ENCODE measurements around the gene MICAL2.

Gene MICAL2

GRCh38 chr11:12124306-12124705, 13.9 kb downstream of the MICAL2 start:
- H3K27me3 Mint-ChIP-seq = peaks cover 11 to 23% of the 10 kb centered on the region in 2 donors
- DNase-seq (no peak), ATAC-seq (replicated peaks) (no peak)
- H3K4me1 Mint-ChIP-seq = peaks cover 3 to 7% of the 10 kb centered on the region in 2 donors
- no peaks in the 10 kb centered on the region for H3K9me3 Mint-ChIP-seq
- no peaks in the 10 kb centered on the region for H3K36me3 Mint-ChIP-seq
- H3K27ac Mint-ChIP-seq = no peak overlapping the region
- no peak overlapping the region for H3K4me3 Mint-ChIP-seq

GRCh38 chr11:12125609-12126149, 15.3 kb downstream of the MICAL2 start:
- Mint-ChIP-seq H3K27ac (no peak overlapping the region), H3K36me3 (no peaks in the 10 kb centered on the region), H3K4me3 (no peak overlapping the region), H3K9me3 (no peaks in the 10 kb centered on the region), H3K4me1 (peaks cover 3 to 7% of the 10 kb centered on the region in 2 donors), H3K27me3 (peaks cover 5 to 17% of the 10 kb centered on the region in 2 donors)
- DNase-seq (no peak), ATAC-seq (replicated peaks) (no peak)

DNA sequence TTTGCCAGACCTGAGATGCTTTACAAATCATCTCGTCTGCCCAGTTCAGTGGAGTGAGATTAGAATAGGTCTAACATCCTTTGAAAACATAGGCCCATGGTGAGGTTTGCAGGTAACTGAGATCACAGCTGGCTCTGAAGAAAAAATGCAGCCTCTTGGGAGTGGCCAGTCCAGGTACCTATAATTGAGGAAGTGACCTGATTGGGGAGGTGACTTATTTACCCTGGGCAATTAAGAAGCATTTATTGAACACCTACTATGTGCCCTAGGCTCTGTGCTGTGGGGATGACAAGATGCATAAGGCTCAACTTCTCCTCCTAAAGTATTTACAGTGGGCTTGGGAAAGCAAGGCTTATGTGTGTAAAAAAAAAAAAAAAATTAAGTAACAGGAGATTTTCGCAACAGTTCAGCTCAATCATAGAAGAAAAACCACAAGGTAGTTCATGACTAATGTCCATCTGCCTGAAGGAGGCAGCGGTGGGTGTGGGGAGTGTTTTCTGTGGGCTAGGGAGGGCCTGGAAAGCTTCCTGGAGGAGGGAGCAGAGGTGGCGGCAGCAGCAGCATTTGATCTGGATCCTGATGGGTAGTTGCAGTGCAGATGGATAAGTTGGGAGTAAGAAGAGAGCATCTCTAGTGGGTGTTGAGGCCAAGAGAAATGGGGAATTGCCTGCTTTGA, 16.1 kb downstream of the MICAL2 start:
- no peak overlapping the region for H3K4me3 Mint-ChIP-seq
- no peak for ATAC-seq (replicated peaks)
- no peak for DNase-seq
- no peaks in the 10 kb centered on the region for H3K9me3 Mint-ChIP-seq
- peaks cover 5 to 13% of the 10 kb centered on the region in 2 donors for H3K27me3 Mint-ChIP-seq
- peaks cover 3 to 7% of the 10 kb centered on the region in 2 donors for H3K4me1 Mint-ChIP-seq
- H3K27ac Mint-ChIP-seq = no peak overlapping the region
- no peaks in the 10 kb centered on the region for H3K36me3 Mint-ChIP-seq

DNA sequence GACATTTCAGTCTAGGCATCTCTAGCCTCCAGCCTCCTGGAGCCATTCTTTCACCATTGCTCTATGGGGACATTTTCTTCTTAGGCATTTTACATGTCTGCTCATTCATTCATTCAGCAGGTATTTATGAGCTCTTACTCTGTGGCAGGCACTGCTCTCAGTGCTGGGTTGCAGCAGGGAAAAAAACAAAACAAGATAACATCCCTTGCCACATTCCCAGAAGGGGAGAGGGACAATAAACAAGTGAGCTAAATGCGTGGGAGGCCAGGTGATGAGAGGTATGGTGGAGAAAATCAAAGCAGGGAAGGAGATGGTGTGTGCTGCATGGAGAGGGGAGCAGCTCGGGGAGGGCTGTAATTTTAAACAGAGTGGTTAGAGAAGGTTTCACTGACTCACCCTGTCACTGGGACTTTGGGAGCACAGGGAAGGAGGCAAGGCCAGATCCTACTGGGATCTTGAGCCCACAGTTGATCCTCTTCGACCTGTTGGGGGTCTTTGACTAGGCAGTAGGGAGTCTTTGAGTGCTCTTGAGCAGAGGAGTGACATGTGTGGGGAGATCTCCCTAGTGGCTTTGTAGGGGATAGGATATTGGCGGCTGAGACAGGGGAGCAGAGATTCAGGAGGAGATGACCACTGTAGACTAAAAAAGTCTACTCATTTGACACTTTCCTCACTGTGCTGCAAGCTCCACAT, 17.0 kb downstream of the MICAL2 start:
- Mint-ChIP-seq H3K4me3 (no peak overlapping the region), H3K9me3 (no peaks in the 10 kb centered on the region), H3K27ac (no peak overlapping the region), H3K4me1 (peaks cover 3 to 7% of the 10 kb centered on the region in 2 donors), H3K27me3 (peaks cover 5 to 13% of the 10 kb centered on the region in 2 donors), H3K36me3 (no peaks in the 10 kb centered on the region)
- DNase-seq = no peak
- ATAC-seq (replicated peaks) = no peak

DNA sequence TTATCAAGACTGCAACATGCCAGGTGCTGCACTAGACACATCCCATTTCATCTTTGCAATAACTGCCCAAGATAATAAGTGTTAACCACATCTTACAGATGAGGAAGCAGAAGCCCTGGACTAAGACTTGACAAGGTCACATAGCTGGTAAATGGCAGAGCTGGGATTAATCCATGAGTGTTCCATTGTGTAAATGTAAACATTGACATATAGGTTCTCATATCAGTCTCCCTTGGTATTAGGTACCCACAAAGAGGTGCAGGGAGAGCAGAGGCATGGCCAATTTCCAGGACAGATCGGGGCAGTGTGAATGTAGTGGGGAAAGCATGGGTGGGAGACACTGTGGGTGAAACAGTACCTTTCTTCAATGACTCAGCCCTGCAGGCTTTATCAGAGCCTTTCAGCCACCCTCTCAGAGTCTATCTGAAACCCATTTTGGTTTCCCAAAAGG, 17.9 kb downstream of the MICAL2 start:
- no peak for ATAC-seq (replicated peaks)
- Mint-ChIP-seq H3K27me3 (peaks cover 5 to 17% of the 10 kb centered on the region in 2 donors), H3K27ac (no peak overlapping the region), H3K4me3 (no peak overlapping the region), H3K36me3 (no peaks in the 10 kb centered on the region), H3K9me3 (no peaks in the 10 kb centered on the region), H3K4me1 (peaks cover 3 to 8% of the 10 kb centered on the region in 2 donors)
- no peak for DNase-seq

- H3K27me3 Mint-ChIP-seq = peaks cover 5 to 18% of the 10 kb centered on the region in 2 donors
- H3K36me3 Mint-ChIP-seq = no peaks in the 10 kb centered on the region
- H3K4me3 Mint-ChIP-seq = no peak overlapping the region
- no peaks in the 10 kb centered on the region for H3K9me3 Mint-ChIP-seq
- DNase-seq (no peak), ATAC-seq (replicated peaks) (no peak)
- no peak overlapping the region for H3K27ac Mint-ChIP-seq
- H3K4me1 Mint-ChIP-seq = peaks cover 5 to 17% of the 10 kb centered on the region in 2 donors
Measured at GRCh38 chr11:12129227-12129626, 18.8 kb downstream of the MICAL2 start.

- H3K27ac Mint-ChIP-seq = no peak overlapping the region
- DNase-seq = no peak
- ATAC-seq (replicated peaks) = no peak
- H3K4me3 Mint-ChIP-seq = no peak overlapping the region
- H3K36me3 Mint-ChIP-seq = no peaks in the 10 kb centered on the region
- peaks cover 6 to 12% of the 10 kb centered on the region in 2 donors for H3K4me1 Mint-ChIP-seq
- H3K27me3 Mint-ChIP-seq = peaks cover 5 to 16% of the 10 kb centered on the region in 2 donors
- H3K9me3 Mint-ChIP-seq = no peaks in the 10 kb centered on the region
Measured at GRCh38 chr11:12130180-12130980, 20.0 kb downstream of the MICAL2 start.

DNA sequence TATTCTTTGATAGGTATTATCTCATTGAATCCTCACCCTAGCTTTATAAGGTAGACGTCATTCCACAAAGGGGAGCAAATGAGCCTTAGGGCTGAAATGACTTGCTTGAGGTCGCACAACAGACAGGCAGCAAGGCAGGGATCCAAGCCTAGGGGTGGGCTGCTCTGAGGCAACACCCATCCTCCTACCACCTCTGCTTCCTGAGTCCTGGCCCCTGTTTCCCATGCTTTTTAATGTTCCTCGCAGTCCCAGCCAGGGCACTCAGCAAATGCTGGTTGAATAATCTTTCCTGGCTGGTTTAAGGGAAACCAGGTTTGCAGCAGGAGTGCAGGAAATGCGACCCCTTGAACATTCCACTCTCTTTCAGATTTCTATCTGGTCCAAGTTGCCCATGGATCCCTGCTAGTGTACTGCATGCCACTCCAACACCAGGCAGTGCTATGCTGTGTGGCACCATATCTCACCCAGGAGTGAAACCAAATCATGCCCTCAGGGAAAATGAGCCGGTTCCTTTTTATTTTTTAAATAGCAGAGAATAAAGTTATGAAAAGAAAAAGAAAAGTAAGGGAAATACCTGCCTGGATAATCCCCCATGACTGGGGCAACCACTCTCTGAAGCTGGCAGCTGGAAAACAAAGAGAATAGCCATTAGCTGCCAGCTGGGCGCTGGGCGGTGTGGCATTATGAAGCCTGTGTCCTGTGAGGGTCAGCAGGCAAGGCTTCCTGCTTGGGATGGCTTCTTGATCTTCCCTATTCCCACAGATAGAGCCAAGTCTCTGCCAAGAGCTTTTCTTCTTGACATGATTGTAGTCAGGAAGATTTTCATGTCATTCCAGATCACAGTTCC, 21.8 kb downstream of the MICAL2 start:
- Mint-ChIP-seq H3K9me3 (no peaks in the 10 kb centered on the region), H3K27ac (no peak overlapping the region), H3K36me3 (no peaks in the 10 kb centered on the region), H3K4me1 (peaks cover 6 to 12% of the 10 kb centered on the region in 2 donors), H3K4me3 (no peak overlapping the region), H3K27me3 (peaks cover 2 to 10% of the 10 kb centered on the region in 2 donors)
- no peak for ATAC-seq (replicated peaks)
- DNase-seq = no peak

- H3K4me3 Mint-ChIP-seq = no peak overlapping the region
- DNase-seq (no peak), ATAC-seq (replicated peaks) (no peak)
- no peaks in the 10 kb centered on the region for H3K36me3 Mint-ChIP-seq
- H3K4me1 Mint-ChIP-seq = peaks cover 6 to 12% of the 10 kb centered on the region in 2 donors
- H3K27ac Mint-ChIP-seq = no peak overlapping the region
- H3K9me3 Mint-ChIP-seq = no peaks in the 10 kb centered on the region
- peaks cover 0 to 8% of the 10 kb centered on the region in 2 donors for H3K27me3 Mint-ChIP-seq
Measured at GRCh38 chr11:12132790-12133145, 22.4 kb downstream of the MICAL2 start.

DNA sequence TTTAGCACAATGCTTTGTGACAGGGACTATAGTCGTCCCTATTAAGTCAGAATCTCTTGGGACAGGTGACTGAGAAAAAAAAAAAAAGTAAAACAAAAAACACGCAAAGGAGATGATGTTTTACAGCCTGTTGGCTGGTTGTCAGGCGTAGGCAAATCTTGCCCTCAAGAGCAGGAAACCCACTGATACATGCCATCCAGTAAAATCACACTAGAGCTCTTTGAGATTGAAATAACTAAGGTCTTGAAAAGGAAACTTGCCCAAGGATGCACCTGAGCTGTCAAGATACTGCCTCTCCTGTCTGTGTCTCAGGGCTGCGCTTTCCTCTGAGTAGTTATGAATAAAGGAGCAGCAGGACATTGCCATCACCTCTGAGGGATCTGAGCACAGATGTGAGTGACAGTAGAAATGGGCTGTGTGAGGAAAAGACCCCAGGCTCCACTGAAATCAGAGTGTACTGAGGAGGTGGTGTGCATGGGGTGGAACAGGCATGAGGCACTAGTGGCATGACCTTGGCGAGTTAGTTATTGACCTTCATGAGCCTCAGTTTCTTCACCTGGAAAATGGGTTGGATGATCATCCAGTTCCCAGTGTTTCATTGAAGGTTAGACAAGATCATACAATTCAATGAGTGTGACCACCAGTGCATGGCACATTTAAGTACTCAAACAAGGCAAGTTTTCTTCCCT, 23.3 kb downstream of the MICAL2 start:
- Mint-ChIP-seq H3K4me3 (no peak overlapping the region), H3K27me3 (peaks cover 0 to 8% of the 10 kb centered on the region in 2 donors), H3K4me1 (peaks cover 6 to 12% of the 10 kb centered on the region in 2 donors), H3K9me3 (no peaks in the 10 kb centered on the region), H3K27ac (no peak overlapping the region), H3K36me3 (no peaks in the 10 kb centered on the region)
- DNase-seq (no peak), ATAC-seq (replicated peaks) (no peak)

GRCh38 chr11:12134236-12134585, 23.8 kb downstream of the MICAL2 start:
- ATAC-seq (replicated peaks) = peak; percentile 21 to 34
- no peak overlapping the region for H3K4me3 Mint-ChIP-seq

DNA sequence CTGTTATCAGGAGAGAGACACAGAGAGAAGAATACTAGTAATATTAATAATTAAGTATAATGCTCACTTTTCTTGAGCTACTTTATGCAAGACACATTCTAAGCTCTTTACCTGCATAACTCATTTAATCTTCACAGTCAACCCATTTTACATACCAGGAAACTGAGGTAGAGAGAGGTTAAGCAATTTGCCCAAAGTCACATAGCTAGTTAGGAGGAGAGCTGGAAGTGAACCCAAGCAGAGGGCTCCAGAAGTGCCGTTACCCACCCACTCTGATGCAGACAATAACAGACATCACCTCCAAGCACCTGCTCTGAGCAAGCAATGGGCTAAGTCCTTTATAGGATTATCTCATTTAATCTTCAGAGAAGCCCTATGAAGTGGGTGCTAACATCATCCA, 24.8 kb downstream of the MICAL2 start:
- H3K27me3 Mint-ChIP-seq = peaks cover 0 to 12% of the 10 kb centered on the region in 2 donors
- peaks cover 6 to 12% of the 10 kb centered on the region in 2 donors for H3K4me1 Mint-ChIP-seq
- no peaks in the 10 kb centered on the region for H3K36me3 Mint-ChIP-seq
- H3K9me3 Mint-ChIP-seq = no peaks in the 10 kb centered on the region
- ATAC-seq (replicated peaks) = no peak
- no peak for DNase-seq
- H3K4me3 Mint-ChIP-seq = no peak overlapping the region
- H3K27ac Mint-ChIP-seq = no peak overlapping the region

More at GRCh38 chr11:12134236-12134585, 23.8 kb downstream of the MICAL2 start:
- Mint-ChIP-seq H3K9me3 (no peaks in the 10 kb centered on the region), H3K27ac (no peak overlapping the region), H3K27me3 (peaks cover 0 to 8% of the 10 kb centered on the region in 2 donors), H3K36me3 (no peaks in the 10 kb centered on the region), H3K4me1 (peaks cover 6 to 12% of the 10 kb centered on the region in 2 donors)
- DNase-seq = no peak

DNA sequence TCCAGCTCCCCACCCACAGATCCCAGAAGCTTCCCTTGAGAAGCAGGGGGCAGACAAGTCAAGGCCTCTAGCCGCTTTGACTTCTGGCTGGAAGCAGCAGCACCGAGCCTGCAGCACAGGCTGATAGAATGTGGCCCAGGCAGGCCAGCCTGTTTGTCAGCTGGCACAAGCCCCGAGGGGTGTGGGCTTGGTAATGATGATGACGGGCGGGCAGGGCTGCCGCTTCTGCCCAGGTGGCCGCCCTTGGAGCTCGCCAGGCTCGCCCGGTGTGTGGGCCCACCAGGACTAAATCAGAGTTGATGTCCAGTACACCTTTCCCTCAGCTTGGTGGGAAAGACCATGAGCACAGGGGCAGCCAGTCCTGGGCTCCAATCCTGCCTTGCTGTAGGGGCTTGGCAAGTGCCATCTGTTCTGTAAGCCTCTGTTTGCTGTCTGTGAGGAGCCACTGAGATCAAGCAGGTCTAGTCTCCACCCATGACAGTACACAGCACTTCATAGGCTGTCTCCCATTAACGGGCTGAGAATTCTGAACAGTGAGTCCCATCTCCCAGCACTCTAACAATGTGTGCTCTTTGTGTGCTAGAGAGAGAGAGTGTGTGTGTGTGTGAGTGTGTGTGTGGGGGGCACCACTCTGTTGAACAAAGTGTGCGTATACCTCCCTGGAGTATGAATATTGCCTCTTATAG, 26.8 kb downstream of the MICAL2 start:
- H3K4me3 Mint-ChIP-seq = no peak overlapping the region
- ATAC-seq (replicated peaks) (no peak), DNase-seq (no peak)
- no peaks in the 10 kb centered on the region for H3K36me3 Mint-ChIP-seq
- H3K9me3 Mint-ChIP-seq = no peaks in the 10 kb centered on the region
- no peak overlapping the region for H3K27ac Mint-ChIP-seq
- peaks cover 6 to 12% of the 10 kb centered on the region in 2 donors for H3K4me1 Mint-ChIP-seq
- H3K27me3 Mint-ChIP-seq = peaks cover 0 to 12% of the 10 kb centered on the region in 2 donors
